Right lobe of liver (tissue), 4 donors: ENCODE data around the gene DYNLRB1.

Experiments used
- CTCF ChIP-seq, 4 donors: fragments of 200-600 bp in 3 of 4; fragments of 450-650 bp in 1 of 4; IDR thresholded peaks; one replicate each; pipeline versions ENCODE4 v1.5.1 to v1.8.0; 2016 to 2022; ENCODE audit warnings: antibody characterized with exemption in 4 of 4, mild to moderate bottlenecking in 2 of 4
- POLR2A ChIP-seq: fragments of 450-650 bp; IDR thresholded peaks from one replicate; pipeline ENCODE4 v1.6.1; 2017; ENCODE audit warnings: antibody characterized with exemption, mild to moderate bottlenecking
- donor health status: DM: no; HTN: no; CAD: no.
- donor health status: DM: no; HTN: no; CAD: no.
- donor health status: DM: no; HTN: yes; CAD: no.

- TF ChIP-seq CTCF (IDR thresholded peaks at IDR 0.05) (no peak), POLR2A (no peak)
Measured at GRCh38 chr20:34507702-34508413, 8.4 kb upstream of the DYNLRB1 start.
